ENCODE measurements around the gene DIDO1. TPM values are rescaled to one million over a fixed set of nuclear protein-coding genes. Genes with fewer than 3 reads are reported as not detected.

Gene DIDO1
- polyA plus RNA-seq, 2 of the 4 experiments (the other 2 are of a cell fraction), result 12.6 to 14.8 TPM

DNA sequence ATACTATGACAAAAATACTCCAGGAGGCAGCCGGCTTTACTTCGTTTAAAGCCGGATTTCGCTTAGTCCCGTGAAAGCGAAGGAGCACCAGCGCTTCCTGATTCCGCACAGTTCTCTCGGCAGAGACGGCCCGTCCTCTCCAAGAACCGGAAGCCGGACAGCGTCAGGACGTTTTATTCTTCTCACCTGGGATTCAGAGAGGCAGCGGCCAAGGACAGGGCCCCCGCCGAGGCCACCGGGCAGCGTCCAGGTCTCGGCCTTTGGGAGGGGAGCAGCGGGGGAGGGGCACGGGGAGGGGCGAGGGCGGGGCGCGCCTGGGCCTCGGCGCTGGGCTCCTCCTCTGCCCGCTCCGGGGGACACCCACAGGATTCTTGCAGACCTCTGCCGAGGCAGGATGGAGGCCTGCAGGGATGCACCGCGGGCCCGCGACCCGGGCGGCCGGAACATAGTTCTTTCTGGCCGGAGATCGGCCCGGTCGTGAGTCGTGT is 2.8 kb upstream of the DIDO1 start:
- ATAC-seq, result no peak
- 87% methylated on average over 21 of the region's 44 CpGs for WGBS (ENCODE audit: missing lambda C conversion rate)
- ChIA-PET CTCF (interaction anchor here (1.5 to 22.6 kb wide), 2 partner anchors 24 to 107 kb away, joined by 3 to 368 read pairs; no protein-coding TSS in a partner anchor), POLR2A (no interaction called here)
- Histone ChIP-seq H3K4me2 (no peak overlapping the region), H3K9me3 (no peaks in the 10 kb centered on the region), H3K4me1 (peaks cover 17% of the 10 kb centered on the region), H3K27ac (no peak overlapping the region), H3K4me3 (no peak overlapping the region)
- TF ChIP-seq HOXB5 (CRISPR knock-in tag; IDR thresholded peaks at IDR 0.05), result no peak
- no peak for TF ChIP-seq NR3C1 (IDR thresholded peaks at IDR 0.05)
- no peak for TF ChIP-seq RARB (CRISPR knock-in tag; IDR thresholded peaks at IDR 0.05)
- no peak for TF ChIP-seq ZC3H11A (IDR thresholded peaks at IDR 0.05)
- TF ChIP-seq ZNF302 (CRISPR knock-in tag; IDR thresholded peaks at IDR 0.05), result no peak
- TF ChIP-seq JUNB (IDR thresholded peaks at IDR 0.05), result no peak
- TF ChIP-seq, protein P1, sequence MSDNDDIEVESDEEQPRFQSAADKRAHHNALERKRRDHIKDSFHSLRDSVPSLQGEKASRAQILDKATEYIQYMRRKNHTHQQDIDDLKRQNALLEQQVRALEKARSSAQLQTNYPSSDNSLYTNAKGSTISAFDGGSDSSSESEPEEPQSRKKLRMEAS (IDR thresholded peaks at IDR 0.05), result no peak
- TF ChIP-seq CEBPB (IDR thresholded peaks at IDR 0.05), result no peak
- TF ChIP-seq, protein P2, sequence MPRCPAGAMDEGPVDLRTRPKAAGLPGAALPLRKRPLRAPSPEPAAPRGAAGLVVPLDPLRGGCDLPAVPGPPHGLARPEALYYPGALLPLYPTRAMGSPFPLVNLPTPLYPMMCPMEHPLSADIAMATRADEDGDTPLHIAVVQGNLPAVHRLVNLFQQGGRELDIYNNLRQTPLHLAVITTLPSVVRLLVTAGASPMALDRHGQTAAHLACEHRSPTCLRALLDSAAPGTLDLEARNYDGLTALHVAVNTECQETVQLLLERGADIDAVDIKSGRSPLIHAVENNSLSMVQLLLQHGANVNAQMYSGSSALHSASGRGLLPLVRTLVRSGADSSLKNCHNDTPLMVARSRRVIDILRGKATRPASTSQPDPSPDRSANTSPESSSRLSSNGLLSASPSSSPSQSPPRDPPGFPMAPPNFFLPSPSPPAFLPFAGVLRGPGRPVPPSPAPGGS (IDR thresholded peaks at IDR 0.05), result no peak
- TF ChIP-seq MAZ (IDR thresholded peaks at IDR 0.05; ENCODE audit: borderline replicate concordance, low read depth, low read length), result no peak
- no peak for TF ChIP-seq KDM5A (IDR thresholded peaks at IDR 0.05)
- no peak for TF ChIP-seq MAFK (IDR thresholded peaks at IDR 0.05; ENCODE audit: partially characterized antibody)
- no peak for TF ChIP-seq PHF8 (IDR thresholded peaks at IDR 0.05; ENCODE audit: borderline replicate concordance, low read depth)
- no peak for TF ChIP-seq RCOR1 (IDR thresholded peaks at IDR 0.05; ENCODE audit: low read depth, low read length)
- no peak for TF ChIP-seq RFX5 (IDR thresholded peaks at IDR 0.05)
- no peak for DNase-seq (ENCODE audit: low read depth in 1 of 2, low spot score in 1 of 2)
- FAIRE-seq, result no peak

DNA sequence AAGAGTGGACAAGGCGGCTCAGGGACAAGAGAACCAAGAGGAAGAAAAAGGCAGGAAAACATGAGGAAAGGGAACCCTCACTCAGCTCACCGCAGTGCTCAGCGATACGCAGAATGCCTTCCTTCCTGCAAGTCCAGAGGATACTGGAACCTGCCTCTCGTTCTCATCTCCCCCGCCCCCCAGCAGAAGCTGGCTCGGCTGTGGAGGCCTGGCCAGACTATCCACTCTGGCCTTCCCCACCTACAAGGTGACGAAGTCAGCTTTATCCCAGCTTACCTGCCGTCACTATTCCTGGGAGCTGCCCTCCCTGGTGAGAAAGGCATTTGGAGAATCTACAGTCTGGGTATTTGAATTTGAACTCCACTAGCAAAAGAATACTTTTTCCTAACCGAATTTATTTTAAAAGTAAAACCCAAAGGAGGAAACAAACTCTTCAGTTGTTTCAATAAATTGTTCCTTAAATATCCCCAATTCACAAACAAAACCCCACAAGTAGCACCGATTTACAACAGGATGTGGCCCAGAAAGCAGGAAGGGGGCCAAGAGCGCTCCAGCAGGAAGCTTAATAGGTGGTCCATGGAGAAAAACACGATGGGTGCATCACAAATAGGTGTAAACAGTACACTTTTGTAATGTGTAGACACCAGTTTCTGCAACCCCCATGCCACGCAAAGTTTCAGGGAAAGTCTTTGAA is 2.1 kb upstream of the DIDO1 start:
- DNase-seq (ENCODE audit: low read depth in 1 of 2, low spot score in 1 of 2), result no peak
- no peak overlapping the region for H3K27ac ChIP-seq
- H3K4me3 ChIP-seq, result no peak overlapping the region
- peaks cover 24% of the 10 kb centered on the region for H3K4me1 ChIP-seq
- CTCF ChIA-PET, result interaction anchor here (1.5 to 22.6 kb wide), 4 partner anchors 11 to 106 kb away, joined by 3 to 368 read pairs (median 12); no protein-coding TSS in a partner anchor
- no peak overlapping the region for H3K4me2 ChIP-seq
- POLR2A ChIA-PET, result no interaction called here
- no peak for ATAC-seq
- TF ChIP-seq RAD21 (conservative IDR thresholded peaks at IDR 0.05 in 1 of 2, IDR thresholded peaks at IDR 0.05 in 1 of 2) (no peak), POLR2A (IDR thresholded peaks at IDR 0.05; ENCODE audit: low read length) (no peak), MAZ (IDR thresholded peaks at IDR 0.05; ENCODE audit: borderline replicate concordance, low read depth, low read length) (no peak), ZNF302 (CRISPR knock-in tag; IDR thresholded peaks at IDR 0.05) (no peak), HDAC2 (IDR thresholded peaks at IDR 0.05) (no peak), FOSL2 (IDR thresholded peaks at IDR 0.05) (no peak), FOSL2 (CRISPR knock-in tag; IDR thresholded peaks at IDR 0.05) (no peak)
- TF ChIP-seq, protein P3, sequence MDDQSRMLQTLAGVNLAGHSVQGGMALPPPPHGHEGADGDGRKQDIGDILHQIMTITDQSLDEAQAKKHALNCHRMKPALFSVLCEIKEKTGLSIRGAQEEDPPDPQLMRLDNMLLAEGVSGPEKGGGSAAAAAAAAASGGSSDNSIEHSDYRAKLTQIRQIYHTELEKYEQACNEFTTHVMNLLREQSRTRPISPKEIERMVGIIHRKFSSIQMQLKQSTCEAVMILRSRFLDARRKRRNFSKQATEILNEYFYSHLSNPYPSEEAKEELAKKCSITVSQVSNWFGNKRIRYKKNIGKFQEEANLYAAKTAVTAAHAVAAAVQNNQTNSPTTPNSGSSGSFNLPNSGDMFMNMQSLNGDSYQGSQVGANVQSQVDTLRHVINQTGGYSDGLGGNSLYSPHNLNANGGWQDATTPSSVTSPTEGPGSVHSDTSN (IDR thresholded peaks at IDR 0.05), result no peak
- WGBS (ENCODE audit: missing lambda C conversion rate), result 84% methylated on average over 14 of the region's 14 CpGs
- H3K9me3 ChIP-seq, result no peaks in the 10 kb centered on the region
- FAIRE-seq, result no peak

DNA sequence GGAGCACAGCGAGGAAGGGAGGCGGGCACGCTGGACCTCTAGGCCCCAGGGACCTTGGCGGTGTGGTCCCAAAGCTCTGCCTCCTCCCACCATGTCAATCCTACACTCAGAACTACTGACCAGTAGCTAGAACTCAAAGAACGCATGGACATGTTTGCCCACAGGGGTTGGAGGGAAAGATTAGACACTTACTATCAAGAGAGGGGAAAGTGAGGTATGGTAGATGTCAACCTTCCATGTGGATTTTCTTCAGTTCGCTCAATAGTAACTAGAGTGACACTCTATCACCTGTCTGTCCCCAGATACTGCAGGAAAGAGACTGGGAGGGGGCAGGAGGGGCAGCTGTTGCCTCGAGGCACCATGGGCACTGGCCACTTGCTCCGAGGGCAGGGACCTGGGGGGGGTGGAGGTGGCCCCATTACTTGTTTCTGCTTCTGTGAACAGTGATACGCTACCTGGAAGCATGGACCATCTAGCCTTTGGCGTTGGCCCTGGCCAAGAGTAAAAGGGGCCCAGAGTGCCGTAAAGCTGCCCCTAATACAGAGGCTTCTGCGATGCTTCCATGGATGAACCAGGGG is 912 bp upstream of the DIDO1 start:
- FAIRE-seq, result no peak
- TF ChIP-seq POLR2A (IDR thresholded peaks at IDR 0.05; ENCODE audit: low read length) (no peak), EP300 (IDR thresholded peaks at IDR 0.05) (no peak), TFCP2L1 (CRISPR knock-in tag; IDR thresholded peaks at IDR 0.05) (no peak), ZC3H11A (IDR thresholded peaks at IDR 0.05) (no peak), FOSB (CRISPR knock-in tag; IDR thresholded peaks at IDR 0.05) (no peak), FOXS1 (CRISPR knock-in tag; IDR thresholded peaks at IDR 0.05) (no peak), SREBF2 (IDR thresholded peaks at IDR 0.05) (no peak), HOXB13 (CRISPR knock-in tag; IDR thresholded peaks at IDR 0.05; ENCODE audit: low read depth) (no peak), ZFP36 (IDR thresholded peaks at IDR 0.05; ENCODE audit: borderline replicate concordance, partially characterized antibody) (no peak), FOSL2 (IDR thresholded peaks at IDR 0.05) (no peak), FOSL2 (CRISPR knock-in tag; IDR thresholded peaks at IDR 0.05) (no peak)
- TF ChIP-seq, protein P4, sequence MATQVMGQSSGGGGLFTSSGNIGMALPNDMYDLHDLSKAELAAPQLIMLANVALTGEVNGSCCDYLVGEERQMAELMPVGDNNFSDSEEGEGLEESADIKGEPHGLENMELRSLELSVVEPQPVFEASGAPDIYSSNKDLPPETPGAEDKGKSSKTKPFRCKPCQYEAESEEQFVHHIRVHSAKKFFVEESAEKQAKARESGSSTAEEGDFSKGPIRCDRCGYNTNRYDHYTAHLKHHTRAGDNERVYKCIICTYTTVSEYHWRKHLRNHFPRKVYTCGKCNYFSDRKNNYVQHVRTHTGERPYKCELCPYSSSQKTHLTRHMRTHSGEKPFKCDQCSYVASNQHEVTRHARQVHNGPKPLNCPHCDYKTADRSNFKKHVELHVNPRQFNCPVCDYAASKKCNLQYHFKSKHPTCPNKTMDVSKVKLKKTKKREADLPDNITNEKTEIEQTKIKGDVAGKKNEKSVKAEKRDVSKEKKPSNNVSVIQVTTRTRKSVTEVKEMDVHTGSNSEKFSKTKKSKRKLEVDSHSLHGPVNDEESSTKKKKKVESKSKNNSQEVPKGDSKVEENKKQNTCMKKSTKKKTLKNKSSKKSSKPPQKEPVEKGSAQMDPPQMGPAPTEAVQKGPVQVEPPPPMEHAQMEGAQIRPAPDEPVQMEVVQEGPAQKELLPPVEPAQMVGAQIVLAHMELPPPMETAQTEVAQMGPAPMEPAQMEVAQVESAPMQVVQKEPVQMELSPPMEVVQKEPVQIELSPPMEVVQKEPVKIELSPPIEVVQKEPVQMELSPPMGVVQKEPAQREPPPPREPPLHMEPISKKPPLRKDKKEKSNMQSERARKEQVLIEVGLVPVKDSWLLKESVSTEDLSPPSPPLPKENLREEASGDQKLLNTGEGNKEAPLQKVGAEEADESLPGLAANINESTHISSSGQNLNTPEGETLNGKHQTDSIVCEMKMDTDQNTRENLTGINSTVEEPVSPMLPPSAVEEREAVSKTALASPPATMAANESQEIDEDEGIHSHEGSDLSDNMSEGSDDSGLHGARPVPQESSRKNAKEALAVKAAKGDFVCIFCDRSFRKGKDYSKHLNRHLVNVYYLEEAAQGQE (IDR thresholded peaks at IDR 0.05), result no peak

More for the DNA sequence above, 912 bp upstream of the DIDO1 start:
- Histone ChIP-seq H3K27ac (peak overlapping the region; percentile 96 to 98; a peak in 5 of 6 replicates), H3K4me2 (peak overlapping the region; percentile 91), H3K9me3 (no peaks in the 10 kb centered on the region), H3K4me1 (peaks cover 35% of the 10 kb centered on the region), H3K4me3 (peak overlapping the region; percentile 76)
- DNase-seq (ENCODE audit: low read depth in 1 of 2, low spot score in 1 of 2), result no peak
- peak in 1 of 2 experiments; percentile 1; a peak in 1 of 6 replicates for ATAC-seq
- WGBS (ENCODE audit: missing lambda C conversion rate), result 82% methylated on average over 12 of the region's 12 CpGs
- POLR2A ChIA-PET, result no interaction called here
- CTCF ChIA-PET, result interaction anchor here (0.7 to 22.6 kb wide), 13 partner anchors 8 to 482 kb away, joined by 3 to 368 read pairs (median 6); partner anchors contain the start of gene GID8

Measured in A549 (cell line).